ENCODE results near the gene CYLC2. TPM values are rescaled to one million over a fixed set of nuclear protein-coding genes. Genes with fewer than 3 reads are reported as not detected.

Gene CYLC2
- total RNA-seq, 4 donors from 2014 or later, result not detected

DNA sequence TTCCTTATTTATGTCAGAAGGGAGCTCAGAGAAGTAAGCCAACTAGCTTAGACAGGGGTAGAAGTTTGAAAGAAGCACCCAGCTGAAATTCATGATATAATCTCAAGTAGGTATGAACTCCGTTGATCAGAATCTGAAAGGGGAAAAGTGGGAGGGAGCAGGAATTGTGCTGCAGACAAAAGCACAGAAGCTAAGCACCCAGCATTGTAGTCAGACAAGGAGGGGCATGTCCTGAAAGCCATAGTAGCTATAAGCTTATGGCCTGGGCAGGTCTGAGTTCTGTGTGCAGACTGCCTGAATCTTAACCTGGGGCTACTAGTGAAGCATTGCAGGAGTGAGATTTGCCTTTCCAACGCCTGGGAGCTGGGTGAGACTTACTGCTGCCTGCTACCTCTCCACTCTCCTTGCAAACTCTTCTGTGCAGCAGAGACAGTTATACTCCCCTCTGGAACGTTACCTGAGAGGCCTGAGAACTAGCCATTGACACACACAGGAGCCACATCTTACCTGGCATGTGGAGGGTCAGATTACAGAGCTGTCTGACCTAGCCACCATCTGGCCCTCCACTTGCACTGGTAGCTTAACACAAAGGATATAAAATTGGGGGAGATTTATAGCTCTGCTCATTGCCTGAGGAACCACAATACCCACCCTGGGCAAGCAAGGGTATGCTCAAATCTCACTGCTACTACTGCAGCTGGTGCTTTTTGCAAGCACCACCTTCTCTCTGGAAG, 9.8 kb upstream of the CYLC2 start:
- no peak for DNase-seq (ENCODE audit: low spot score)
- TF ChIP-seq, protein P1, sequence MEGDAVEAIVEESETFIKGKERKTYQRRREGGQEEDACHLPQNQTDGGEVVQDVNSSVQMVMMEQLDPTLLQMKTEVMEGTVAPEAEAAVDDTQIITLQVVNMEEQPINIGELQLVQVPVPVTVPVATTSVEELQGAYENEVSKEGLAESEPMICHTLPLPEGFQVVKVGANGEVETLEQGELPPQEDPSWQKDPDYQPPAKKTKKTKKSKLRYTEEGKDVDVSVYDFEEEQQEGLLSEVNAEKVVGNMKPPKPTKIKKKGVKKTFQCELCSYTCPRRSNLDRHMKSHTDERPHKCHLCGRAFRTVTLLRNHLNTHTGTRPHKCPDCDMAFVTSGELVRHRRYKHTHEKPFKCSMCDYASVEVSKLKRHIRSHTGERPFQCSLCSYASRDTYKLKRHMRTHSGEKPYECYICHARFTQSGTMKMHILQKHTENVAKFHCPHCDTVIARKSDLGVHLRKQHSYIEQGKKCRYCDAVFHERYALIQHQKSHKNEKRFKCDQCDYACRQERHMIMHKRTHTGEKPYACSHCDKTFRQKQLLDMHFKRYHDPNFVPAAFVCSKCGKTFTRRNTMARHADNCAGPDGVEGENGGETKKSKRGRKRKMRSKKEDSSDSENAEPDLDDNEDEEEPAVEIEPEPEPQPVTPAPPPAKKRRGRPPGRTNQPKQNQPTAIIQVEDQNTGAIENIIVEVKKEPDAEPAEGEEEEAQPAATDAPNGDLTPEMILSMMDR (IDR thresholded peaks at IDR 0.05), result no peak
- no peak for ATAC-seq (ENCODE audit: low FRiP score)

DNA sequence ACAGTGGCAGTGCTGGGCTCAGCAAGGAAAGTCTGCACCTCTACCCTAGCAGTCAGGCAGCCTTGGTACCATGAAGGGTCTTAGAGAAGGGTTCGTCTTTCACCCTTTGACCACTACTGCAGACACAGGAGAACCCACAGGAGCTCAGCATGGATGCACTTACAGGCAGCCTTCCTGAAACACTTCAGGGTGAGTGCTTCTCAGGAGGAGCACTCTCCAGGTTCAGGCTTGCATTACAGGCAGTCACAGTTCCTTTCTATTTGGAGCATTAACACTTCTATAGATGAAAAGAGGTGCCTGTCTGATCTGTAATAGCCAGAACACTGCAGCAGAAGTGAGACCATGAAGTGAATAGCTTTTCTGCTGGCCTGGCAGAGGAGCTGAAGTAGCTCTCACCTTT, 8.7 kb upstream of the CYLC2 start:
- TF ChIP-seq, protein P1 (IDR thresholded peaks at IDR 0.05), result no peak
- DNase-seq (ENCODE audit: low spot score) (no peak), ATAC-seq (ENCODE audit: low FRiP score) (no peak)

DNA sequence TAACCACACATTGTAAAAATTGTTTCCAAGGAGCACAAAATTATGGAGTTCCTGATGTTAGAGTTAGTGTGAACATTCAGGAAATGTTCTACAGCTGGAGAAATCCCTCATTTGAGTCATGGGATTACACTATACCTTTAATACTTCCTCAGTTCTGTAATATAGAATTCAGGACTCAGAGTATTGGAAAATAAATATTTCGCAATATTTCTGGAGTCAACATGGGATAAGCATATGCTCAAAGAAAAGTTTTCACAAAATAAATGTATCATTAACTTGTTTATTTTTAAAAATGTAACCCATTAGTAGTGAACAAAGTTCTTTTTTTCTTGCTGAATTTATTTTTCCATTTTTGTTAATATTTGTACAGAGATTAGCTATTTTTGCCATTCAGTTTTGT, 8.6 kb downstream of the CYLC2 start:
- TF ChIP-seq, protein P1 (IDR thresholded peaks at IDR 0.05), result no peak
- DNase-seq (ENCODE audit: low spot score) (no peak), ATAC-seq (ENCODE audit: low FRiP score) (no peak)

DNA sequence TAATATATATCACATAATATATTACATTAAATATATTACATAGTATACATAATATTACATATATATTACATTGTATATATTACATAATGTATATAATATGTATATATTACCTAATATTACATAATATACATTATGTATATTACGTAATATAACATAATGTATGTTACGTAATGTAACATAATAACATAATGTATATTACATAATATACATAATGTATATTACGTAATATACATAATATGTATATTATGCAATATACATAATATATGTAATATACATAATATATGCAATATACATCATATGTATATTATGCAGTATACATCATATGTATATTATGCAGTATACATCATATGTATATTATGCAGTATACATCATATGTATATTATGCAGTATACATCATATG, 19.1 kb downstream of the CYLC2 start:
- ATAC-seq (ENCODE audit: low FRiP score) (no peak), DNase-seq (ENCODE audit: low spot score) (no peak)
- TF ChIP-seq, protein P1 (IDR thresholded peaks at IDR 0.05), result no peak

DNA sequence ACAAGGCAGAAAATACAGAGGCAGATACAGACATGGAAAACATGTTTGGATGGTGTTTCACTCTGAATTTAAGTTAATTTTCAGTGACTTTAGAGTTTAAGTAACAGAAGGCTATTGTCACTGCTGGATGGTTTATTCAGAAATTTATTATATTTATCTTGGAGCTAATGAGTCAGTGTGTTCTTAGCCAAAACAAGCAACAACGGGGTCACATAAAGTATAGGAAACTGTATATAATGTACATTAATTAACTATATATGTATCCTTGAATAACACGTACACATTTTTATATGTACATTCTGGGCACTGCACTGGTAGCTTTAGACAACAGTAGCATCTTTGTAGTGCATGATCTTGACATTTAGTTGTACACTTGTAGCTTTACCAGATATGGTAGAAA, 30.7 kb downstream of the CYLC2 start:
- ATAC-seq (ENCODE audit: low FRiP score) (no peak), DNase-seq (ENCODE audit: low spot score) (no peak)
- TF ChIP-seq, protein P1 (IDR thresholded peaks at IDR 0.05), result no peak

DNA sequence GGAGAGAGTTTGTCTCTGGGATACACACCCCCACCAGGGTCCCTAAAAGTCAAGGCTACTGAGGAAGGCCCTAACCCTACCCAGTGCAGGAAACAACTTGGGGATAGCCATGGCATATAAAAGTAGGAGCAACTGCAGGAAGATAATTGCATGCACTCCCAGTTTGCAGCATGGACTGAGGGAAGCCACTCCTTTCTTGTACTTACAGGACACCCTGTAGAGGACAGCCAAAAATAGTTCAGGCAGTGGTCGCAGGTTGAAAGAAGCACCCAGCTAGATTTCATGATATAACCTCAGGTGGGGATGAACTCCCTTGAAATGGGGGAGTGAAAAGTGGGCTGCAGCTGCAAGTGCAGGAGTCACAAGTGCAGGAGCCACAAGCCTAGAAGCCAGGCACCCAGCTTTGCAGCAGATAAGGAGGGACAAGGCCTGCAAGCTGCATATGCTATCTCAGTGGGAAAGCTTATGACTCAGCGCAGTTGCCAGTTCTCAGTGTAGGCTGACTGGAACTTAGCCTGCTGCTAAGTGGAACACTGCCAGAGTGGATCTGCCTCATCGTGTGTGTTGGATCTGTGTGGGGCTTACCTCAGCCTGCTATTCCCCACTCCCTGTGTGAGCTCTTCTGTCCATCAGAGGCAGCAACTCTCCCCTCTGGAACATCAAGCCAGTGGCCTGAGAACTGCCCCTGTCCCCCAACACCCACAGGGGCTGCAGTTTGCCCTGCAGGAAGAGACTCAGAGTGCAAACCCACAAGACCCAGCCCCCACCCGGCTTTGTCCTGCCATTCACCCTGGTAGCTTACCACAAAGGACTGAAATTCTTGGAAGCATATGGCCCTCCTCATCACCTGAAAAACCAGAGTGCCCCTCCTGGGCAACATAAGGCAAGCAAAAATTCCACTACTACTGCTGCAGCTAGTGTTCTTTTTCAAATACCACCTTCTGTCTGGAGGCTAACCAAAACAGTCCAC, 42.7 kb downstream of the CYLC2 start:
- no peak for ATAC-seq (ENCODE audit: low FRiP score)
- DNase-seq (ENCODE audit: low spot score), result no peak
- TF ChIP-seq, protein P1 (IDR thresholded peaks at IDR 0.05), result no peak

Measured in omental fat pad (tissue), 4 donors.